Tibial artery (tissue), 4 donors: ENCODE results near the gene KCNK4.

Experiments
- DNase-seq, 2 donors: peaks; one replicate each; pipeline ENCODE4 v3.0.0-alpha.2; 2019
- H3K27ac ChIP-seq, 2 donors: fragments of 200-600 bp; sonication (generic) in 1 of 2; 1 replicate in 1 of 2; 2 replicates in 1 of 2; pipeline ENCODE4 v1.5.1; 2018 to 2019; ENCODE audit warnings: mild to moderate bottlenecking in 1 of 2
- H3K27me3 ChIP-seq, 2 donors: fragments of 200-600 bp; sonication (generic) in 1 of 2; one replicate each; pipeline versions ENCODE4 v1.5.1 to v1.6.0; 2016 to 2019
- H3K36me3 ChIP-seq, 3 donors: fragments of 200-600 bp; sonication (generic) in 2 of 3; one replicate each; pipeline ENCODE4 v1.5.1; 2016 to 2019; ENCODE audit warnings: mild to moderate bottlenecking in 2 of 3
- H3K4me1 ChIP-seq, 4 donors: fragments of 200-600 bp; sonication (generic) in 2 of 4; 1 replicate in 3 of 4; 2 replicates in 1 of 4; pipeline ENCODE4 v1.5.1; 2016 to 2019
- H3K4me3 ChIP-seq, 2 donors: fragments of 200-600 bp; sonication (generic) in 1 of 2; 1 replicate in 1 of 2; 2 replicates in 1 of 2; pipeline ENCODE4 v1.5.1; 2018 to 2019; ENCODE audit warnings: mild to moderate bottlenecking in 2 of 2
- H3K9me3 ChIP-seq, 3 donors: fragments of 200-600 bp; sonication (generic) in 1 of 3; one replicate each; pipeline ENCODE4 v1.5.1; 2016 to 2019
- CTCF ChIP-seq, 2 experiments: fragments of 200-600 bp in 1 of 2; fragments of 450-650 bp in 1 of 2; IDR thresholded peaks; one replicate each; pipeline ENCODE4 v1.5.1; 2017 to 2019; ENCODE audit warnings: antibody characterized with exemption in 2 of 2, mild to moderate bottlenecking in 1 of 2, moderate library complexity in 1 of 2
- intact Hi-C: fragments of 100-400 bp; cut with DNase I; formaldehyde crosslinking; loops from one replicate; pipeline ENCODE4 v1.15.0; 2023; ENCODE audit warnings: low total_unique reads

KCNK4 gene

GRCh38 chr11:64248578-64248977 is 42.5 kb upstream of the KCNK4 start:
- Histone ChIP-seq H3K27ac (no peak overlapping the region), H3K9me3 (no peaks in the 10 kb centered on the region), H3K36me3 (peaks cover 0 to 7% (median 0%) of the 10 kb centered on the region in 3 donors), H3K4me3 (no peak overlapping the region), H3K27me3 (no peaks in the 10 kb centered on the region), H3K4me1 (peaks cover 0 to 61% (median 51%) of the 10 kb centered on the region in 4 donors)
- intact Hi-C loops = no loop called here
- no peak for DNase-seq
- no peak for TF ChIP-seq CTCF (IDR thresholded peaks at IDR 0.05)

- Histone ChIP-seq H3K9me3 (no peaks in the 10 kb centered on the region), H3K27ac (no peak overlapping the region), H3K36me3 (peaks cover 0 to 3% (median 0%) of the 10 kb centered on the region in 3 donors), H3K4me1 (peaks cover 0 to 63% (median 52%) of the 10 kb centered on the region in 4 donors), H3K4me3 (no peak overlapping the region), H3K27me3 (no peaks in the 10 kb centered on the region)
- intact Hi-C loops = no loop called here
- no peak for TF ChIP-seq CTCF (IDR thresholded peaks at IDR 0.05)
- DNase-seq = no peak
Measured at GRCh38 chr11:64249038-64249437, 42.1 kb upstream of the KCNK4 start.

- no peaks in the 10 kb centered on the region for H3K9me3 ChIP-seq
- H3K27ac ChIP-seq = no peak overlapping the region
- peaks cover 0 to 57% (median 49%) of the 10 kb centered on the region in 4 donors for H3K4me1 ChIP-seq
- no peaks in the 10 kb centered on the region for H3K27me3 ChIP-seq
- H3K36me3 ChIP-seq = peaks cover 0 to 7% (median 5%) of the 10 kb centered on the region in 3 donors
- DNase-seq = no peak
- intact Hi-C loops = no loop called here
- TF ChIP-seq CTCF (IDR thresholded peaks at IDR 0.05) = no peak
- no peak overlapping the region for H3K4me3 ChIP-seq
Measured at GRCh38 chr11:64249563-64250414, 41.3 kb upstream of the KCNK4 start.

DNA sequence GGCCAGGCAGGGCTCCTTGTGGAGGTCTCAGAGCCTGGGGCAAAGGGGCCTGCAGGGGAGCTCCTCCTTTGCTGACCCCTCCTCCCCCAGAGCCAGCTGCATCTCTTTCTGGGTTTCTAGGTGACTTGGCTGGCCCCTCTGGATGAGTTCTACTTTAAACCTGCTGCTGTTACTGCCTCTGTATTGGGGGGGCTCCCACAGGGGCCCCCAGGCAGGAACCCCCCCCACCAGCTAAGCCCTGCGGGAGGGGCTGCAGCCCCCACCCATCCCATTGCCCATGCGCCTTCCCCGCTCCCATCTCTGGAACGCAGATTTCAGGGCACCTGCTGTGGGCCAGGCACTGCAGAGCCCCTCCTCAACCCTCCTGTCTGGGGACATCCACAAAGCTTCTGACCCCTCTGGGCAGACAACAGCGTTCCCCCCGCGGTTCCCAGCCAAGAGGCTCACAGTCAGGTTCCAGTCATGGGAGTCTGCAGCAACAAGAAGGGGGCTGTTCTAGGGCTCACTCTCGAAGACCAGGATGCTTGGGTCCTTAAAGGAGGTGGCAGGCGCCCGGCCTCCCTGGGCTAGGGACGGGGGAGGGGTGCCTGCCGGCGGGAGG is 40.6 kb upstream of the KCNK4 start:
- H3K27me3 ChIP-seq = no peaks in the 10 kb centered on the region
- H3K4me3 ChIP-seq = peak overlapping the region; percentile 81 to 96
- DNase-seq = no peak
- H3K9me3 ChIP-seq = no peaks in the 10 kb centered on the region
- intact Hi-C loops = no loop called here
- peaks cover 0 to 50% (median 42%) of the 10 kb centered on the region in 4 donors for H3K4me1 ChIP-seq
- peak overlapping the region; percentile 82 for H3K27ac ChIP-seq
- no peak for TF ChIP-seq CTCF (IDR thresholded peaks at IDR 0.05)
- H3K36me3 ChIP-seq = peaks cover 0 to 15% (median 12%) of the 10 kb centered on the region in 3 donors

- peaks cover 3 to 21% (median 19%) of the 10 kb centered on the region in 3 donors for H3K36me3 ChIP-seq
- TF ChIP-seq CTCF (IDR thresholded peaks at IDR 0.05) = peak; percentile 75 to 90
- peaks cover 0 to 43% (median 37%) of the 10 kb centered on the region in 4 donors for H3K4me1 ChIP-seq
- no peaks in the 10 kb centered on the region for H3K27me3 ChIP-seq
- DNase-seq = no peak
- peak within 1 kb of the TSS; percentile 82 for H3K27ac ChIP-seq
- H3K4me3 ChIP-seq = peak within 1 kb of the TSS; percentile 81 to 96
- intact Hi-C loops = no loop called here
- H3K9me3 ChIP-seq = no peaks in the 10 kb centered on the region
Measured at GRCh38 chr11:64251016-64251752, 39.9 kb upstream of the KCNK4 start, which contains the start of gene PLCB3. Gene PLCB3, plus strand, starts transcription at chr11:64251530. Its CDS starts 120 bp downstream, at chr11:64251650.
